Fibroblast of the aortic adventitia (primary cell): ENCODE measurements around the gene INSR. TPM values are rescaled to one million over a fixed set of nuclear protein-coding genes. Genes with fewer than 3 reads are reported as not detected.

ENCODE experiments used
- DNase-seq: peaks from one replicate; pipeline ENCODE4 v3.0.0-alpha.2; 2010; ENCODE audit warnings: low read depth
- H3K4me3 ChIP-seq: 2 replicates; pipeline ENCODE4 v1.5.1; 2011; ENCODE audit warnings: low read depth, mild to moderate bottlenecking, control low read depth, low read length, moderate library complexity
- total RNA-seq: library from RNA; depleted of rRNA; stranded (reverse); fragments of >200 nt; gene quantifications from 2 replicates; pipeline ENCODE4 v1.2.3, GENCODE V29; 2012; ENCODE audit warnings: low replicate concordance
- TF ChIP-seq, protein P1 (sequence below): IDR thresholded peaks from 2 replicates; pipeline ENCODE4 v1.5.1; 2011; ENCODE audit warnings: mild to moderate bottlenecking, low read length, control low read depth, inconsistent platforms; ENCODE audit not compliant: insufficient read depth

Gene INSR
- total RNA-seq, 1 donor, result 13.2 TPM

- H3K4me3 ChIP-seq, result no peak overlapping the region
- DNase-seq, result no peak
- TF ChIP-seq, protein P1, sequence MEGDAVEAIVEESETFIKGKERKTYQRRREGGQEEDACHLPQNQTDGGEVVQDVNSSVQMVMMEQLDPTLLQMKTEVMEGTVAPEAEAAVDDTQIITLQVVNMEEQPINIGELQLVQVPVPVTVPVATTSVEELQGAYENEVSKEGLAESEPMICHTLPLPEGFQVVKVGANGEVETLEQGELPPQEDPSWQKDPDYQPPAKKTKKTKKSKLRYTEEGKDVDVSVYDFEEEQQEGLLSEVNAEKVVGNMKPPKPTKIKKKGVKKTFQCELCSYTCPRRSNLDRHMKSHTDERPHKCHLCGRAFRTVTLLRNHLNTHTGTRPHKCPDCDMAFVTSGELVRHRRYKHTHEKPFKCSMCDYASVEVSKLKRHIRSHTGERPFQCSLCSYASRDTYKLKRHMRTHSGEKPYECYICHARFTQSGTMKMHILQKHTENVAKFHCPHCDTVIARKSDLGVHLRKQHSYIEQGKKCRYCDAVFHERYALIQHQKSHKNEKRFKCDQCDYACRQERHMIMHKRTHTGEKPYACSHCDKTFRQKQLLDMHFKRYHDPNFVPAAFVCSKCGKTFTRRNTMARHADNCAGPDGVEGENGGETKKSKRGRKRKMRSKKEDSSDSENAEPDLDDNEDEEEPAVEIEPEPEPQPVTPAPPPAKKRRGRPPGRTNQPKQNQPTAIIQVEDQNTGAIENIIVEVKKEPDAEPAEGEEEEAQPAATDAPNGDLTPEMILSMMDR, result no peak
These were observed 6.1 kb downstream of the INSR start for GRCh38 chr19:7288131-7288530.

DNA sequence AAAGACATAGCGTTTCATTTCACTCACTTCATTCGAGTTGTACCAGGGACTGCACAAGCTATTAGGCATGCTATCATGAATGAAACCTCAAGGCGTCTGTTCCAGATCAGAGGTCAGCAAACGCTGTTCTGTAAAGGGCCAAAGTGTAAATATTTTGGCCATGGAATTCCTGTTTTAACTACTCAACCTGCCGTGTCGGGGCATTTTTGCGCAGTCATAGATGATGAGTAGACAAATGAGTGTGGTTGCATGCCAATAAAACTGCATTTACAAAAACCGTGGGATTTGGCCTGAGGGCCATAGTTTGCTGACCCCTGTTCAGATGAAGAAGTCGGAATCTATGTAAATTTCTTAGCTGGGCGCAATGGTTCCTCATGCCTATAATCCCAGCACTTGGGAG lies 6.5 kb downstream of the INSR start:
- no peak for DNase-seq
- TF ChIP-seq, protein P1, result no peak
- no peak overlapping the region for H3K4me3 ChIP-seq

DNA sequence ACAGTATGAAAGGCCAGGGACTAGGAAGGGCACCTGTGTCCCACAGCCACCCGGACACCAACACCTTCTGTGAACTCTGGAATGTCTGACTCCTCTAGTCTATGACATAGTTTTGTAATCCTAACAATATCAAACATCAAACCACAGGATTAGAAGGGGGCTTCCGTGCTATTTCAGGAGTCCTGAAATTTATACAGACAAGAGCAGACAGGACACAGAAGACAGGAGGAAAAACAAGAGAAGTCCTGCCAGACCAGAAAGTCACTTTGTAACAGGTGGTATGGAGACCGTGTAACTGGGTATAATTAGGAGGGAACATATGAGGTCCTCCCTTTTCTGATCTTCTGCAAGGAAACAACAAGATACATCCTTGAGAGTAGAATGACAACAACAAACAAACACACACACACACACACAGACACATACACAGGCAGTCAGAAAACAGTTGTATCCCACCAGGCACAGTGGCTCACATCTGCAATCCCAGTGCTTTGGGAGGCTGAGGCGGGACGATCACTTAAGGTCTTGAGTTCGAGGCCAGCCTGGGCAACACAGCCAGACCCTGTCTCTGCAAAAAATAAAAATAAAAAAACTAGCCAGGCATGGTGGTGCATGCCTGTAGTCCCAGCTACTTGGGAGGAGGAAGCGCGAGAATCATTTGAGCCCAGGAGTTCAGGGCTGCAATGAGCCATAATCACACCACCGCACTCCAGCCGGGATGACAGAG lies 13.1 kb downstream of the INSR start:
- TF ChIP-seq, protein P1, result no peak
- DNase-seq, result no peak
- H3K4me3 ChIP-seq, result no peak overlapping the region

DNA sequence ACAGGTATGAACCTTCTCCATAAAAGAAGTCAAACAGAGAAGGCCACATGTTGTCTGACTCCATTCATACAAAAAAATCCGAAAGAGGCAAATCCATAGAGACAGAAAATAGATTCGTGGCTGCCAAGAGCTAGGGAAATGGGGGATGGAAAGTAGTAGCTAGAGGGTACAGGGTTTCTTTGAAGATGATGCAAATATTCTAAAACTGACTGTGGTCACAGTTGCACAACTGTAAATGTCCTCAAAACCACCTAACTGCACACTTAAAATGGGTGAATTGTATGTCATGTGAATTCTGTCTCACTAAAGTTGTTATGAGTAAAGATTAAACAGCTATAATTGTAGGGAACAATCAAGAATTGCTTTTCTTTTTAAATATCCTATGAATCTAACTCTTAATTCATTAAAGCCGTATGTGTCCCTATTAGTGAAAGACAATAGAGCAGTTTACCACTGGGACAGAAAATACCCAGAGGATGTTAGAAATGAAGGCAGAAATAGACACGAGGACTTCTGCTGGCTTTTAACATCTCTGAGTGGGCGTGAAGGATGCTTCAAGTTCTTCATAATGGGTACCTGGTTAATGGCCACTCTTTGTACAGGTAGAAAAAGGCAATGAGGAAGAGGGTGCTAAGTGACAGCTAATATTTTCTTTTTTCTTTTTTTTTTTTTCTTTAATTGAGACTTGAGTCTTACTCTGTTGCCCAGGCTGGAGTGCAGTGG lies 21.2 kb downstream of the INSR start:
- TF ChIP-seq, protein P1, result no peak
- no peak overlapping the region for H3K4me3 ChIP-seq
- peak; percentile 38 for DNase-seq

GRCh38 chr19:7268705-7269098 lies 25.5 kb downstream of the INSR start:
- no peak for DNase-seq
- H3K4me3 ChIP-seq, result no peak overlapping the region
- TF ChIP-seq, protein P1, result no peak

DNA sequence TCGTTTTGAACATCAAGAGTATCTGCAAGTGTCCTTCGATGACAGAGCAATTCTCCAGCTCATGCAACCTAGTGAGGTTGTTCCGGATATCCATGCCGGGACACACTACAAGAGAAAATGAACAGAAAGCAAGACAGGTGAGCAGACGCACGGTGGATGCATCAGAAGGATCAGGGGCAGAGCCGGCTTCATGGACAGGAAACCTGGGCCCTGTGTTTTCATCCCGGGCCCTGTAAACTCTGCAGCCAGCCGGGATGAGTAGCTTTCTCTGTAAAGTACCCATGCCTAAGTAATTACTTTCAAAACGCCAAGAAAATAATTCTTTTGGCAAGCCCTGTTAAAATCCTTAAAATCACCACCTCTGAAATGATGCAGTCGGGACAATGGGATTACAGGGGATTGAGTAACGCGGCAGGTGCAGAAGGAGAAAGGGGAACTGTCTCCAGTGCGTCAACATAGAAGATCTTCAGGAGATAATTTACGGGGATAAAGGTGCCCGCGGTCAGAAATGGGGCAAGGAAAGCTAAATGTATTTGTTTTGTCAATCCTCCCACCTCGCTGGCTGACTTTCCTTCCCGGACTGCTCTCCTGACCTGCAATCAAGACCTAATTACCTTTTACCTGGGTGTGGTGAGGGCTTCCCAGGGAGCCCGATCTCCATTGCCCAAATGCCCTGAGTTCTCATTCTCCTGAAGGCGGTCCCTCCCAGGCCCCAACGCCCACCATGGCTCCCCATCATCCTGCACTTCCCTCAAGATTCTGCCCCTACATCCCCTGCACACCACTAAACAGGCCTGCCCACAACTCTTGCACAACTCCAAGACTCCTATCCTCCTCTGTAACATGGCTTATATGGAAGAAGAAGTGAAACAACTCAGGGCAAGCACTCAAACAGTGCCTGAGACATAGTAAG lies 26.2 kb downstream of the INSR start:
- no peak for DNase-seq
- H3K4me3 ChIP-seq, result no peak overlapping the region
- TF ChIP-seq, protein P1, result no peak
